Skin epidermis (tissue), 12 donors: ENCODE data around the gene STPG4.

Experiments
- H3K27ac ChIP-seq, 21 experiments: fragments of 200-600 bp; sonication (generic) in 11 of 21; one replicate each; pipeline ENCODE4 v1.5.0; 2020; ENCODE audit warnings: mild to moderate bottlenecking in 3 of 21, inconsistent platforms in 2 of 21, moderate library complexity in 2 of 21
- H3K4me3 ChIP-seq, 7 experiments: fragments of 200-600 bp; sonication (generic) in 2 of 7; one replicate each; pipeline ENCODE4 v1.5.0; 2020; ENCODE audit warnings: inconsistent platforms in 2 of 7, mild to moderate bottlenecking in 2 of 7, moderate library complexity in 1 of 7

Gene STPG4

DNA sequence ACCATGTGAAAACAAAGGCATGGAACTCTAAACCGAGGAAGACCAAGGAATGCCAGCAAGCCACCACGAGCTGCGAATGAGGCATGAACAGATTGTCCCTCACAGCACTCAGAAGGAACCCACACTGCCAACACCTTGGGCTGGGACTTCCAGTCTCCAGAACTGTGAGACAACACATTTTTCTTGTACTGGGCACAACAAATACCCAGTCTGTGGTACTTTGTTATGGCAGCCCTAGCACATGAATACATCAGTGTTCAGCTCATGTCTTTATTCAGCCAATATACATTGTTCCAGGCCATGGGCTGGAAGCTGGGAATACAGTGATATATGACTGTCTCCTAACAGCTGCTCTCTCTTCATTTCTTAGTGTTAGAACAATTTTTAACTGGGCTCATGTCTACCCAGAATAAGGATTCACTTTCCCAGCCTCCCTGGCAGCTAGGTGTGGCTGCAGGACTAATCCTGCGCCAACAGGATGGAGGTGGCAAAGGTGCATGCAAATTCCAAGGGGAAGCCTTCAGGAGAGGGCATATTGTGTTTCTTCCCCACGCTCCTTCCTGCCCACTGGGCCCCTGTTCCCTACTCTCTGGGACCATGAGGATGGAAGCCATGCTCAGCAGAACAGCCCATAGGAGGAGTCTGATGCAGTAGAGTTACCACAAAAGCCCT lies 59.6 kb downstream of the STPG4 start:
- Histone ChIP-seq H3K27ac (peak overlapping the region in 5 of 21 experiments; percentile 2 to 67 (median 31)), H3K4me3 (no peak overlapping the region)

DNA sequence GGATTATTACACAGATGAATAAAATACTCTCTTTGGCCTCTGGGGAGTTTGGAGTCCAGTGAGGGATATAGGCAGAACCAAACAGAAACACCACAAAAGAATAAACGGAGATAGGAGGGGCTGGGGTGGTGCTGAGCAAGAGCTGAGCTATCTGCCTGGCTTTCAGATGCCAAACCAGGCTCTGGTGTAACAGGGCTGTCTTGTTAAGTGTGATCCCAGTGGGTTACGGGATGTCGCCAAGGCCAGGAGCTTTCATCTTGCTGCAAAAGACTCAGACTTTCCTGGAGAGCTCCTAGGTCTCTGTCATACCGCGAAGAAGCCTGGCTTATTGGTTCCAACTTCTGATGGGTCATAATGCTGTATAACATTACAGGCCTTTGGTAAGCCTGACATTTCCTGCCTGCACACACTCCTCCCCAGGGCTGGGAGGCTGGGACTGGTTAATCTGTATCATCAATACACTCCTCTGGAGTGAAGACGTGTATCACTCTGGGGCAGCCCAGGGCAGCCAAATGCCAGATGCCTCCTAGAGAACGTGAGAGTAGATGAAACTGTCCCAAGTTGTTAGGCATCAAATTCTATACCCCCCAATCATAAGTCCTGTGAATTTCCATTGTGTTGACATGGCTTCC lies 60.5 kb downstream of the STPG4 start:
- Histone ChIP-seq H3K27ac (peak overlapping the region in 5 of 21 experiments; percentile 2 to 67 (median 31)), H3K4me3 (no peak overlapping the region)

DNA sequence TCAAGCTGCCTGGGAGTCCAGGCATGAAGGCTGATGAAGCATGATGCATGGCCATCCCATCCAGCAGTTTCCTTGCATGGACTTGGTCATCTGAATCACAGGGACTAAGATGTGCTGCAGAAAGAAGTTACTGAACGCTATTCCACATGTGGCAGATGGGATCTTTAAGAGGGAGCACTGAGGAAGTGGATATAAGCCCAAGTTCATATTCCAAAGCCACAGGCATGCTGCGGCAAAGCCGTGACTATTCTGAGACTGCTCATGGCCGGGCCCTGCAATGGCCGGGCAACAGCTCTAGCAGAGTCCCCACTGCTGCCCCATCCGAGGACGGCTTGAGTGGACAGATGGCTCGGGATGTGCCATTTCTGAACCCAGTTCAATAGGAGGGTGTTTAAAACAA lies 61.5 kb downstream of the STPG4 start:
- H3K27ac ChIP-seq: peak overlapping the region in 4 of 21 experiments; percentile 8 to 67 (median 38)
- H3K4me3 ChIP-seq: no peak overlapping the region

DNA sequence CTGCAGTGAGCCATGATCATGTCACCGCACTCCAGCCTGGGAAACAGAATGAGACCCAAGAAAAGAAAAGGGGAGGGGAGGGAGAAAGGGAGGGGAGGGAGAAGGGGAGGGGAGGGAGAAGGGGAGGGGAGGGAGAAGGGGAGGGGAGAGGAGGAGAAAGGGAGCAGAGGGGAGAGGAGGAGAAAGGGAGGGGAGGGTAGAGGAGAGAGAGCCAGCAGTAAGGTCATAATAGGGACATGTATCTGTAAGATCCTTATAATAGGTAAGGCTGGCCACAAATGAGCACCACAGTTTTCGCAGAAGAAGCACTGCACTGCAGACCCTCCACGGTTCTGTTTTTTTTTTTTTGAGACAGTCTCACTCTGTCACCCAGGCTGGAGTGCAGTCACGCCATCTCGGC lies 62.6 kb downstream of the STPG4 start:
- Histone ChIP-seq H3K4me3 (no peak overlapping the region), H3K27ac (no peak overlapping the region)

DNA sequence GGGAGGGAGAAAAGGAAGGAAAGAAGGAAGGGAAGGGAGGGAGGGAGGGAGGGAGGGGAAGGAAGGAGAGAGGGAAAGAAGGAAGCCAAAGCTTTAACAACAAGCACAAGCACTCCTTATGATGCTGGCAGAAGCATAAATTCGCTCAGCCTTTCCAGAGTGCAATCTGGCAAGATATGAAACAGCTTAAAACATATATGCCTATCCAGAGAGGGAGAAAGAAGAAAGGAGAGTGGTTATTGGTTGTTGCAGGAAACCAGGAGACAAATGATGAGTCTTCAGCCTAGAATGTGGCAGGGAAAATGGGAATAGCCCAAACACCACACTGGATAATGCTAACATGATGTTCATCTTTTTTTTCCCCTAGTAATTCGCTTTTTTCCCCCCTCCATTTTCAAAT lies 64.0 kb downstream of the STPG4 start:
- Histone ChIP-seq H3K4me3 (no peak overlapping the region), H3K27ac (peak overlapping the region in 4 of 21 experiments; percentile 22 to 52 (median 32))

DNA sequence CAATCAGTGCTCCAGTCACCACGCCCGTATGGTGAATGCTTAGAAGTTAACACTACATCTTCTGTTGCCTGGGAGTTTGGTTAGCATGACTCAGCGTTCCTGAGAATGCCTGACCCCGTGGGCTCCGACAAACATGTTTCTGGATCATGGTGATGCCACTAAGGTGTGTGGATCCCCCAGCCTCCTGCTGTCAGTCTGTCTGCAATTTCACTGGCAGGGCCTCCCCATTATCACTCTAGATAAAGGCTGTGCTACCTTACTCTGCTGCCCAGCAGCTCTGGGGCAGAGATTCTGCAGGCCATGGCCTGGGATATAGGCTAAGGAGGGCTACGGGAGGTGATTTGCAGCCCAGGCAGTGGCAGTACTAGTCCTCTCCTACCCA lies 66.0 kb downstream of the STPG4 start:
- H3K27ac ChIP-seq: peak overlapping the region in 4 of 21 experiments; percentile 0 to 49 (median 24)
- no peak overlapping the region for H3K4me3 ChIP-seq

DNA sequence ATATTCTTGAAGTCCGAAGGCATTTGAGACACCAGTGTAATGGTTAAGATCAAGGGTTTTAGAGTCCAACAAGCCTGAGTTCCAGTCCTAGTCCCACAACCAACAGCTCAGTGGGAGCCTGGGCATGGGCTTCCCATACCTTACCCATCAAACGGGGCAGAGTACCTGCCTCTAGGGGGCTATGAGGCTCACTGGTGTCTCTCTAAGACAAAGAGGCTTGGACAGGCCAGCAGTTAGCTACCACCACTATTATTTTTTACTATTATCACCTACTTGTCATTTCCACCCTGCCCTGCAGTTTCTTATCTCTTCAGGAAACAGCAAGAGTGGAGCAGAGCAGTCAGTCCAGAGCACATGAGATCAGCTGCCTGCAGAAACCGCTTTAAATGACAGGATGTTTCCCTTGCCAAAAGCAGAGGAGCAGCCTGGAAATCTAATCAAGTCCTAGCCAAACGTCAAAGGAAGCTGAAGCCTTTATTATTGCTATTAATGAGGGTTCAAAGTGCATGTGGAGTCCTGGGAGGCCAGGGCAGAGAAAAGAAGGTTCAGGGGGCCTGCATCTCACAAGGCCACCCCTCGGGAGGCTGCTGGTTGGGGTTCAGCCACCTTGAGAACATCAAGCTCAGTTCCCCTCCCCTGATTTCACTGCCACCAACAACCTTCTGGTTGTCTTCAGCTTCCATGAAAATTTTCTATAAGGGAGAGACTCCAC lies 66.6 kb downstream of the STPG4 start:
- H3K4me3 ChIP-seq: no peak overlapping the region
- H3K27ac ChIP-seq: peak overlapping the region in 3 of 21 experiments; percentile 0 to 49 (median 31)

DNA sequence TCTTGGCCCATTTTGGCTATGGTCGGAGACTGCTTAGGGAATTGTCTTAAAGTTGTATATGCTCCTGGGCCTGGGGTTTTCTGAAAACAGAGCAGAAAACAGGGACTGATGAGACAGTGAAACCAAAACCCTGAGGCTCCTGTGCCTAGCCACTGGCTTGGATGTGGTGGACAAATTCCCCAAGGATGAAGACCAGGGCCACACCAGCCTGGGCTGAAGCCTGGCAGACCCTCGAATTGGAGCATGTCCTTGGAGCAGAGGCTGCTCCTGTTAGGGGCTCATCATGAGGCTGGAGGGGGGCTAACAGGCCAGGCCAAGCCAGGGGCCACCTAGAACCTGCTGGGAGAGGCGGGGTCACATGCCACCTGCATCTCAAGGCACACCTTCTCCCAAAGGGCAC lies 68.1 kb downstream of the STPG4 start:
- no peak overlapping the region for H3K4me3 ChIP-seq
- H3K27ac ChIP-seq: peak overlapping the region in 7 of 21 experiments; percentile 14 to 59 (median 41)

DNA sequence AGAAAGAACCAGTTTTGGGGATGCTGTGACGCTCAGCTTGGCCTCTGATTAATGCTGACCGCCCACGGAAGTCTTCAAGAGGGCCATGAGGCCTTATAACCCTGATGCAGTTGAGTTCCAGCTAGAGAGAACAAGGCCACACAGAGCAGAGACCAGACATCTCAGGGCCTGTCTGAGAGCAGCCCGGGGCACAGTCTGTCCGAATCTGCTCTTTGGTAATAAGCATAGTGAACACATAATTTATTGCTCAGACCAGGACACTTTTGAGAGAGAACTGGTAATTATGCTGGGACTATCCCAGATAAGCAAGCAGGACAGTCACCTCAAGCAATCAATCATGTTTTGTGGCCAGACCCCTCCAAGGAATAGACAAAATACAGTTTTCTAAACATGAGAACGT lies 68.5 kb downstream of the STPG4 start:
- Histone ChIP-seq H3K4me3 (no peak overlapping the region), H3K27ac (peak overlapping the region in 7 of 21 experiments; percentile 14 to 59 (median 42))

DNA sequence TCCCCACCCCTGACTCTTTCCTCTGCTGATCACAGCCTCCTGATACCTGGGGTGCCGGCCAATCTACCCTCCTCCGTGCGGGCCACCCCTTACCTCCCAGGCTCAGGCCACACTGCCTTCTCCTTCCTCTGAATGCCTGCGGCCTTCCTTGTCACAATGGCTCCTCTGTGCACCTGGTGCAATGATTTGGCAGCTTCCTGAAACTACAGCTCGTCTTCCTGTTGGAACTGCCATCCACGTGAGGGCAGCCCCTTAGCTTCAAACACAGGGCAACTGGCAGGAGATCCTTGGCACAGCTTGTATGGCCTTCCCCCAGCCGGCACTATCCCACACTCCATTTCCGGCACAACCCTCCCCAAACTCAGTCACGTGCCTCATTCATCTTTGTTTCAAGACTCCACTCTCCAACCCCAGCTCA lies 69.0 kb downstream of the STPG4 start:
- peak overlapping the region in 11 of 21 experiments; percentile 2 to 64 (median 23) for H3K27ac ChIP-seq
- H3K4me3 ChIP-seq: no peak overlapping the region

DNA sequence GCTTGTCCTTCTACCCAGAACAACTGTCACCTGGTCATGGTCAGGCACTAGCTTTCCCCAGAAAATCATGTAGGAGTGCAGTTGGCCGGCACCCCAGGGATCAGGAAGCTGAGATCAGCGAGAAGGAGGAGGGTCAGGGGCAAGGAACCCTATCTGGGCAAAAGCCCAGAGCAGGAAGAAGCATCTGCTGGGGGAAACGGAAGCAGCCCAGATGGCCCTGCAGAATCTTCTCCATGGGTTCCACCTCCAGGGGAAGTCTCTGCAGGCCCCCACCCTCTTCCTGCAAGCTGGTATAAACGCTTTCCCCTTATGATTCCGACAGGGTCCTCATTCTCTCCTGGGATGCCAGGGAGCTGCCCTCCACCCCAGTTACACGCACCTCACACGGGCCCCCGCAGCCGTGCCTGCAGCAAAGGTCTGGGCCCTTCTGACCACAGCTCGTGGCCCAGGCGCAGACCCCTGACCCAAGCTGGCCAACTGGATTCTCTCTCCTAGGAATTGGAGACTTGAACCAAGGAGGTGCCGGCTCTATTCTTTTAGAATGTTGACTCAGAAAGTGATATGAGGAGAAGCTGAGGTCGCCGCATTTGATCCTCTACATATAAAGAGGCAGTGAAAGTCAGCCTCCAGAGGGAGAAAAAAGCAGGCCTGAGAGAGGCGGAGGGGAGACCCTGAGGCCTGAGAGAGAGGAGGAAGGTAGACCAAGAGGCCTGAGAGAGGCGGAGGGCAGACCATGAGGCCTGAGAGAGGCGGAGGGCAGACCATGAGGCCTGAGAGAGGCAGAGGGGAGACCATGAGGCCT lies 71.0 kb downstream of the STPG4 start:
- H3K4me3 ChIP-seq: no peak overlapping the region
- peak overlapping the region in 13 of 21 experiments; percentile 8 to 72 (median 54) for H3K27ac ChIP-seq

DNA sequence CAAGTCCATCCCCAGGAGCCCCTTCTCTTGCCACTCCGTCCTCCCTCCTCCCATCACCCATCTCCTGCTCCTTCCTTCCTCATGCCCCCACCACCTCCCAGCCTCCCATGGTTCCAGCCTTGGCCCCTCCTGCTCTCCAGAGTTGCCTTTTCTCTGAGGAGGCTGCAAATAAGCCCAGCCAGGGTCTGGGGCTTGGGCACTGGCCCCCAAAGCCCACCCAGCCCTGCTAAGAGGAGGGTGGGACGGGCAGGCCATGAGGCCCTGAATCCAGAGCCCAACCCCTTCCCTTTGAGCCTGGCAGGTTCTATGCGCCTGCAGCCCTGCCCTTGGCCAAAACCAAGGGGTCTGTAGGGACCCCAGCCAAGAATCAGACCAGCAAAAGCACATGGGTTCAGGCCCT lies 71.6 kb downstream of the STPG4 start:
- H3K27ac ChIP-seq: peak overlapping the region in 15 of 21 experiments; percentile 8 to 72 (median 54)
- no peak overlapping the region for H3K4me3 ChIP-seq

DNA sequence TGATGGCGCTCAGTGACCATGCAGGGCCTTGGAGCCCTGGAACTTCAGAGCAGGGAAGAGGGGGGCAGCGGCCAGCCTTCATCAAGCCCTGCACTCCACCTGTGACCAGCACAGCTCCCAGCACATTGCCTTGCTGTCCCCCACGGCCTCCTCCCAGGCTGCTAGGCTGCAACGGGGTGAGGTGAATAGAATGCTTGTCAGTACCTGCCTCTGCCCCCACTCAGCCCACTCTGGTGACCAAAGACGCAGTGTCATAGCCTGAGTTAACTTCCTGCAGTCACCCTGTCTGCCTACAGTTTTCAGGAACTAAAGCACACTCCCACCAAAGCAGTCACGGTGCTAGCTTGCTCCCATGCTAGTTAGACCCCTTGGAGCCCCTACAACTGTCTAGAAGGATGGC lies 72.1 kb downstream of the STPG4 start:
- peak overlapping the region in 8 of 21 experiments; percentile 8 to 72 (median 51) for H3K27ac ChIP-seq
- H3K4me3 ChIP-seq: no peak overlapping the region

DNA sequence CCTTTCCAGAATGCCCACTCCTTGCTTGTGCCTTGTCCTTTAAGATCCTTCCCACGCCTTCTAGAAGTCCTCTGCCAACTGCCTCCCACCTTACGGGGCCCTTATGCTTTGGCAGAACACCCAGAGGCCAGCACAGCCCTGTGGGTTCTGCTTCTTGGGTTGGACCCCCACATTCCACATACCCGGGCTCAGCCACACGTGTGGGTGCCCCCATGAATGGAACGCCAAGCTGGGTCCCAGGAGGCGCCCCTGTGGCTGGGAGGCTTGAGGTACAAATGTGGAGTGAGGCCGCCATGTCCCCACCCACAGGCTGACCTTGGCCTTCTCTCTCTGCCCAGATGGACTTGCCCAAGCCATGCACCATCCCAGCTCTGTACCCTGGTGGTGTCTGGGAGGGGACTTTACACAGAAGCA lies 74.2 kb downstream of the STPG4 start:
- H3K27ac ChIP-seq: peak overlapping the region in 4 of 21 experiments; percentile 10 to 54 (median 30)

DNA sequence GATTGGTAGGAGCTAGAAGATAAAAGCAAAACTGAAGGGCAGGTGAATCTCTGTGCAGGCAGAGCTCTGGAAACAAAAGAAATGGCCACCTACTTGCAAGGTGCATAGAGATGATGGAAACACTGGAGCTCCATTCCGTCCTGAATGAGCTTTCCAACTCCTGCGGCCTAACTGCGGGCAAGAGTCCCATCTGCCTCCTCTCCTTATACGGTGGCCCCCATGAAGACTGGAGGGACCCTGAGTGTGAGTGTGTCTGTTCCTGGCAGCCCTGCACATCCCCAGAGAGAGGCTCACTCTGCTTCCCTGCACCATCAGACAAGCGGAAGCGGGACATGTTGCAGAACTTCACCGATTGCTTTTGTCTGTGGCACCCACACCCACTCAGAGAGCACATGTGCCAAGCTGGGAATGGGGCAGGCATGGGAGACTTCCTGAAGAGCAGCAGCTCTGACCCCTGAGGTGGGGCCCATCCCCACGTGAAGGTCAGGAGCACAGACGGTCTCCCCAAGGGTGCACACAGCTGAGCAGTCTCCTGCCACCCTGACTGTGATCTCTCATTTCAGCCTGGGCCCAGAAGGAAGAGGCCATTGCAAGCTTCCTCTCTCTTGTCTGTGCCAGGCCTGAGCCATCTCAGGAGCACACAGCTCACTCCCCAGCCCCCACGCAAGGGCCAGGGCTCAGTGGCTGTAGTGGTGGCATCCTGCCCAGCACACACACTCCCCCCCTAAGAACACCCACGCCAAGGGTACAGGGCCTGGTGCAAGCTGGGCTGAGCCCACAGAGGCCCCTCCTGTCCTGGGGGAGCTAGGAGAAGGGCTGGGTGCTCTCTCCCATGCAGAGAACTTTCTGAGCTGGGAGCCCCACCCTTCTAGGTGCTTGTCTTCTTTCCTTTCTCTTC lies 75.3 kb downstream of the STPG4 start:
- Histone ChIP-seq H3K27ac (peak overlapping the region in 12 of 21 experiments; percentile 22 to 74 (median 44)), H3K4me3 (no peak overlapping the region)

More for the DNA sequence above, 74.2 kb downstream of the STPG4 start:
- no peak overlapping the region for H3K4me3 ChIP-seq

DNA sequence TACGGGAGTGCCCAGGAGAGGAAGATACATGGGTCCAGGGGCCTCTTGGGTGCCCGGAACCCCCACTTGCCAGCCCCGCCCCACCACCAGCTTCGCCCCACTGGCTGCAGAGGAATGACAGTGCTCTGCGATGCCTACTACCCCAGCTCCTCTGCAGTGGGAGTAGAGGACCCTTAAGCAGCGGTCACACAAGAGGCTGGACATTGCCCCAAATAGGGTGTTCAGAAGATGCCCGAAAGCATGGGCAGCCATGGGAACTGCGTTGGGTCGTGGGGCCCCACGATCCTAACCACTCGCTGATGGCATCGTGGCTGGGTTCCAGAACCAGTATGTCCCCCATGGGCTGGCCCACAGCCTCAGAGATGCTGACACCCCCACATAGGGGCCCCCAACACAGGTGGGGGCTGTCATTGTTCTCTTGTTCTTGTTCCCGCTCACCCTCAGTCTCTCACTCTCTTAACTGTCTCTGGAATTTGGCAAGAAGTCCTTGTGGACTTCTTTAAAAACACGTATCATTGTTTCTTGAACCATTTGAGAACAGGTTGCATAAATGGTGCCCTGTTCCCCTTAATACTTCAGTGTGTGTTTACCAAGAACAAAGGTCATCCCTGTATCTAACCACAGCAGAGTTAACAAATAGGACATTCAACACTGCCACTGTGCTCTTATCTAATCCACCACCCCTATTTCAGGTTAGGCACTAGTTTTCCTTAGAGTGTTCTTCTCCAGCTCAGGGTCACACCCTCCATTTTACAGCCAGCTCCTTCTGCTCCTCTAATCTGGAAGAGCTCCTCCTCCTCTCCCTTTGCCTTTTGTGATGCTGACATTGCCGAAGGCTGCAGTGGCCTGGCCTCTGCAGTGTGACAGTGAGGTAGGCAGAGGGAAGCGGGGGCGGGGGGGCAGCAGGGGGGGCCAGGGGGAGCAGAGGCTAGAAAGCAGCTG lies 76.3 kb downstream of the STPG4 start:
- no peak overlapping the region for H3K4me3 ChIP-seq
- peak overlapping the region in 4 of 21 experiments; percentile 25 to 61 (median 54) for H3K27ac ChIP-seq

DNA sequence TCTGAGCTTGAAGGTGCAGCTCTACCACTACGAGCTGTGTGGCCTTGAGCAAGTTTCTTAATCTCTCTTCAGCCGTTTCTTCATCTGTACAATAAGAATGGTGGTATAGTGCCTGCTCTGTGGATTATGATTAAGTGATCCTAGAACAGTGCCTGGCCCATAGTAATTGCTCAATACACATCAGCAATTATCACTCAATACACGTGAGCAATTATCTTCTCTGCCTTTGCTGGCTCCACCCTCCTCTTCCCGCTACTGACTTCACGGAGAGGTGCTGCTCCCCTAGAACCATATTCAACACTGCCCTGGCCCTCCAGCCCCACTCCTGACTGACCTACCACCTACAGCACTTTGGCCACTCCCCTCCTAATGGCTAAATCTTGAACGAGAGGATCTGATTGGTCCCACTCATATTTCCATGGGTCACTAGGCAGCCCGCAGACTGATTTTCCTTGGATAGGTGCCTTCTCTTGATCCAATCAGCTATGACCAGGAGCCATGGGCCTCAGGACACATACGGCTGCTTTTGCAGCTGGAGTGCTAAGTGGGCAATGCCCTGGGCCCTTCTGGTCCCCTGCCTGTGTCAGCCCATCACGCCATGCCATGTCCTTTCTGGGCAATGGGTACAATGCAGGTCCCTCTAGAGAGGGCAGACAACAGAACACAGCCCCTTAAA lies 77.5 kb downstream of the STPG4 start:
- Histone ChIP-seq H3K27ac (peak overlapping the region in 12 of 21 experiments; percentile 2 to 91 (median 51)), H3K4me3 (no peak overlapping the region)
